ENCODE measurements around the gene NUP210. TPM values are rescaled to one million over a fixed set of nuclear protein-coding genes. Genes with fewer than 3 reads are reported as not detected.

Gene NUP210
- total RNA-seq, 1 experiment from 2014 or later, result 0.32 TPM

- H3K4me1 ChIP-seq, result no peaks in the 10 kb centered on the region
- H3K36me3 ChIP-seq, result no peaks in the 10 kb centered on the region
- H3K9me3 ChIP-seq (replicated peaks), result no peaks in the 10 kb centered on the region
- no peak for DNase-seq
- no peak overlapping the region for H3K27ac ChIP-seq
- H3K4me3 ChIP-seq, result no peak overlapping the region
- H3K27me3 ChIP-seq, result peaks cover 9% of the 10 kb centered on the region
Measured at GRCh38 chr3:13365390-13366379, 54.4 kb downstream of the NUP210 start.

GRCh38 chr3:13364602-13365271 lies 55.4 kb downstream of the NUP210 start:
- Histone ChIP-seq H3K27ac (no peak overlapping the region), H3K9me3 (replicated peaks) (no peaks in the 10 kb centered on the region), H3K27me3 (peaks cover 11% of the 10 kb centered on the region), H3K36me3 (no peaks in the 10 kb centered on the region), H3K4me1 (no peaks in the 10 kb centered on the region), H3K4me3 (no peak overlapping the region)
- DNase-seq, result no peak

- no peak for DNase-seq
- Histone ChIP-seq H3K9me3 (replicated peaks) (no peaks in the 10 kb centered on the region), H3K27ac (no peak overlapping the region), H3K4me3 (no peak overlapping the region), H3K36me3 (no peaks in the 10 kb centered on the region), H3K4me1 (no peaks in the 10 kb centered on the region), H3K27me3 (peaks cover 11% of the 10 kb centered on the region)
Measured at GRCh38 chr3:13362551-13362950, 57.6 kb downstream of the NUP210 start.

GRCh38 chr3:13359916-13360315 lies 60.2 kb downstream of the NUP210 start:
- H3K9me3 ChIP-seq (replicated peaks), result no peaks in the 10 kb centered on the region
- H3K4me1 ChIP-seq, result no peaks in the 10 kb centered on the region
- no peaks in the 10 kb centered on the region for H3K36me3 ChIP-seq
- DNase-seq, result no peak
- H3K27ac ChIP-seq, result no peak overlapping the region
- H3K27me3 ChIP-seq, result peaks cover 11% of the 10 kb centered on the region
- H3K4me3 ChIP-seq, result no peak overlapping the region

- H3K9me3 ChIP-seq (replicated peaks), result no peaks in the 10 kb centered on the region
- H3K4me3 ChIP-seq, result no peak overlapping the region
- DNase-seq, result no peak
- no peaks in the 10 kb centered on the region for H3K36me3 ChIP-seq
- peaks cover 6% of the 10 kb centered on the region; the same call in 1 of the 2 replicates for H3K27me3 ChIP-seq
- no peaks in the 10 kb centered on the region for H3K4me1 ChIP-seq
- H3K27ac ChIP-seq, result no peak overlapping the region
Measured at GRCh38 chr3:13358643-13359042, 61.5 kb downstream of the NUP210 start.

- no peak overlapping the region for H3K27ac ChIP-seq
- no peak for DNase-seq
- H3K4me1 ChIP-seq, result no peaks in the 10 kb centered on the region
- H3K27me3 ChIP-seq, result peaks cover 6% of the 10 kb centered on the region; the same call in 1 of the 2 replicates
- H3K36me3 ChIP-seq, result no peaks in the 10 kb centered on the region
- no peak overlapping the region for H3K4me3 ChIP-seq
- no peaks in the 10 kb centered on the region for H3K9me3 ChIP-seq (replicated peaks)
Measured at GRCh38 chr3:13358051-13358450, 62.1 kb downstream of the NUP210 start.

GRCh38 chr3:13357074-13357473 lies 63.0 kb downstream of the NUP210 start:
- Histone ChIP-seq H3K27me3 (peaks cover 6% of the 10 kb centered on the region; the same call in 1 of the 2 replicates), H3K9me3 (replicated peaks) (no peaks in the 10 kb centered on the region), H3K4me3 (no peak overlapping the region), H3K27ac (no peak overlapping the region), H3K4me1 (no peaks in the 10 kb centered on the region), H3K36me3 (no peaks in the 10 kb centered on the region)
- DNase-seq, result no peak

- H3K4me1 ChIP-seq, result no peaks in the 10 kb centered on the region
- H3K27me3 ChIP-seq, result no peaks in the 10 kb centered on the region
- H3K4me3 ChIP-seq, result no peak overlapping the region
- DNase-seq, result no peak
- no peaks in the 10 kb centered on the region for H3K36me3 ChIP-seq
- no peaks in the 10 kb centered on the region for H3K9me3 ChIP-seq (replicated peaks)
- no peak overlapping the region for H3K27ac ChIP-seq
Measured at GRCh38 chr3:13353936-13354542, 66.1 kb downstream of the NUP210 start.

GRCh38 chr3:13353506-13353905 lies 66.6 kb downstream of the NUP210 start:
- H3K9me3 ChIP-seq (replicated peaks), result no peaks in the 10 kb centered on the region
- DNase-seq, result no peak
- H3K4me1 ChIP-seq, result peaks cover 1% of the 10 kb centered on the region
- no peaks in the 10 kb centered on the region for H3K27me3 ChIP-seq
- no peak overlapping the region for H3K4me3 ChIP-seq
- H3K27ac ChIP-seq, result no peak overlapping the region
- no peaks in the 10 kb centered on the region for H3K36me3 ChIP-seq

- Histone ChIP-seq H3K4me1 (peaks cover 9% of the 10 kb centered on the region), H3K27ac (no peak overlapping the region), H3K36me3 (no peaks in the 10 kb centered on the region), H3K4me3 (no peak overlapping the region), H3K9me3 (replicated peaks) (no peaks in the 10 kb centered on the region), H3K27me3 (no peaks in the 10 kb centered on the region)
- DNase-seq, result no peak
Measured at GRCh38 chr3:13352621-13353131, 67.4 kb downstream of the NUP210 start.

GRCh38 chr3:13349823-13350222 lies 70.3 kb downstream of the NUP210 start:
- Histone ChIP-seq H3K27ac (no peak overlapping the region), H3K4me1 (peaks cover 26% of the 10 kb centered on the region), H3K27me3 (no peaks in the 10 kb centered on the region), H3K4me3 (no peak overlapping the region), H3K9me3 (replicated peaks) (no peaks in the 10 kb centered on the region), H3K36me3 (no peaks in the 10 kb centered on the region)
- no peak for DNase-seq

- Histone ChIP-seq H3K36me3 (no peaks in the 10 kb centered on the region), H3K9me3 (replicated peaks) (no peaks in the 10 kb centered on the region), H3K27me3 (no peaks in the 10 kb centered on the region), H3K27ac (no peak overlapping the region), H3K4me3 (no peak overlapping the region), H3K4me1 (peaks cover 26% of the 10 kb centered on the region)
- peak; percentile 16 to 44 for DNase-seq
Measured at GRCh38 chr3:13348661-13349396, 71.3 kb downstream of the NUP210 start.

GRCh38 chr3:13348100-13348499 lies 72.0 kb downstream of the NUP210 start:
- Histone ChIP-seq H3K4me1 (peaks cover 26% of the 10 kb centered on the region), H3K27me3 (no peaks in the 10 kb centered on the region), H3K9me3 (replicated peaks) (no peaks in the 10 kb centered on the region), H3K4me3 (no peak overlapping the region), H3K36me3 (no peaks in the 10 kb centered on the region), H3K27ac (no peak overlapping the region)
- no peak for DNase-seq

GRCh38 chr3:13347390-13347950 lies 72.7 kb downstream of the NUP210 start:
- Histone ChIP-seq H3K4me3 (peak overlapping the region; percentile 1; the same call in 1 of the 2 replicates), H3K36me3 (no peaks in the 10 kb centered on the region), H3K27ac (peak overlapping the region; percentile 52), H3K27me3 (no peaks in the 10 kb centered on the region), H3K4me1 (peaks cover 26% of the 10 kb centered on the region), H3K9me3 (replicated peaks) (no peaks in the 10 kb centered on the region)
- DNase-seq, result peak; percentile 19 to 56
